GM19238 (cell line): ENCODE results near the gene FECH.
A peak's percentile ranks its signal among the peaks of the same experiment; 100 is the strongest.

Experiments
- DNase-seq: peaks from one replicate; pipeline ENCODE4 v3.0.0; 2011; ENCODE audit warnings: low spot score; ENCODE audit not compliant: insufficient read length

The FECH gene

GRCh38 chr18:57581301-57581934, 5.1 kb downstream of the FECH start:
- peak; percentile 44 for DNase-seq

DNA sequence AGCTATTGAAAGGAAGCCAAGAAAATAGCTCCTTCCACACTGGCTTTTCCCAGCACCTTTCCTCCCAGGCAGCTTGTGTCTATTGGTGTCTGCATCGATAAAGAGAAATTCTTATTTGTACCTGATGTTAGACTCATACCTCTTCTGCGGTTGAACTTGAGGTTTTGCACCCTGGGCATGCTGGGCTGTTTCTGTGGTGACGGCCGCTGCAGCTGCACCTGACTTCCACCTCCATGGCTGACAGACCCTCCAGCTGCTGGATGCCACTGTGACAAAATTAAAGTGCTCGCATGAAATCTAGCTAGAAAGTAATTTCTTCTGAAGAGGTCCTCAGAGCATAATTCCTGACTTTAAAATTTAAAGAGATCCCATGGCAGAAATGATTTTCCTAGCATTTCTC, 6.6 kb downstream of the FECH start:
- DNase-seq: no peak

GRCh38 chr18:57576316-57576715, 10.2 kb downstream of the FECH start:
- no peak for DNase-seq

- no peak for DNase-seq
Observed at GRCh38 chr18:57575542-57575941, 11.0 kb downstream of the FECH start.

GRCh38 chr18:57574866-57575265, 11.6 kb downstream of the FECH start:
- DNase-seq: no peak

- no peak for DNase-seq
Observed at GRCh38 chr18:57570162-57570561, 16.3 kb downstream of the FECH start.

DNA sequence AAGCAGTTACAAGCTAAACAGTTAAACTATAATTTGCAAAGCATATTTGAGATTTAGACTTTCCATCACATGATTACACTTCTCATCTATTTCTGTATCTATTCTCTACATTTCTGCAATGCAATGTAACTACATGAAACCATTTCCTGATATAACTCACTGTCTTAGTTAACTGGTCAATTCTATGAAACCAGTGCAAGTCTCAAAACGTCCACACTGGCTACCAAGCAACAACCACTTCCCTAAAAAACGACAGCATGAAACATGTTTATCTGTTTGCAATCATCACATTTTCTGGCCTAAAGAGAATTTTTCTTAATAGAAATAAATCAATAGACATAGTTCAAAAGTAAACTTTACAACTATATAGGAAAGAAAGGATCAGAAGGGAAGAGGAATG, 17.4 kb downstream of the FECH start:
- DNase-seq: no peak

DNA sequence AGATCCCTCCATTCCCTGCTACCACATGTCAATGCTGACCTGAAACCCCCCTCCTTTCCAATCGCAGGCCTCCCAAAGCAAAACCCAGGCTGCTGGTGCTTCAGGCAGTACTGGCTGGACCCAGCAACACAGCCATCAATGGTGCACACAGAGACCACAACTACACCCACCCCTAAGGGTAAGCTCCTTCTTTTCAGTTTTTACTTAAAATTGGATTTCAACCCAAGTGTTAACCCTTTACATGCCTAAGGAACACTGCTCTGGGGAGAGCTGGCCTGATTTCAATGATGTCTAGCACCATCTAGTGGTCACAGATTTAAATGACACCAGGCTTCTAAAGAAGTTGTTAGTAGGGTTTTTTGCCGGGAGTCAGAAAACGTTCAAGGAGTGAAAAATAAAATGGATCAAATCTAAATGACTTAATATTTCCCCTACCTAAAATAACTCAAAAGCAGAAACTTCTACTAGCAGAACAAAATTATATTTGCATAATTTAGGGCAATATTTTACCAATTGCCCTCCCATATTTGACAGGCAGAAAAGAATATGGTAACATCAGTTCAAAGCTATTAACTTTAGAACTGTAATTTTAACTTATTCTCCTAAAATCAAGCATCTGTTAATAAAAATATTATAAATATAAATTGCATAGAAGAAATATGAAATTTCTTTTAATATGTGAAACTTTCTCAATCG, 24.6 kb downstream of the FECH start:
- no peak for DNase-seq

- DNase-seq: no peak
Observed at GRCh38 chr18:57561261-57561660, 25.2 kb downstream of the FECH start.

DNA sequence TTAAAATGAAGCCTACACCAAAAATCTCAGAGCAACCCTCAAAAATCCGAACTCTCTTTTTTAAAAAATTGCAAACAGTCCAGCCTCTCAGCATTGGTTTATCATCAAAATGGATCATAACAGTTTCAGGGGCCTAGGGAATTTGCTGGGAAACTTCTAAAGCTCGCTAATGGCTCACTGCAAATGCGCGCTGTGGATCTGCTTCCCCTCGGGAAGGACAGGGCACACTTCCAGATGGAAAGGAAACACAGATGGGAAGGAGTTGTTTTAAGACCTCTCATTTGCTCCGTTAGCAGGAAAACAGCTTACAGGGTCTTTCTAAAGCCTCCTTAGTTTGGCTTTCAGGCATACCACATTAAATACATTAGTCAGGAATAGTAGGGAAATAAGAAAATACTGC, 27.2 kb downstream of the FECH start:
- DNase-seq: no peak

DNA sequence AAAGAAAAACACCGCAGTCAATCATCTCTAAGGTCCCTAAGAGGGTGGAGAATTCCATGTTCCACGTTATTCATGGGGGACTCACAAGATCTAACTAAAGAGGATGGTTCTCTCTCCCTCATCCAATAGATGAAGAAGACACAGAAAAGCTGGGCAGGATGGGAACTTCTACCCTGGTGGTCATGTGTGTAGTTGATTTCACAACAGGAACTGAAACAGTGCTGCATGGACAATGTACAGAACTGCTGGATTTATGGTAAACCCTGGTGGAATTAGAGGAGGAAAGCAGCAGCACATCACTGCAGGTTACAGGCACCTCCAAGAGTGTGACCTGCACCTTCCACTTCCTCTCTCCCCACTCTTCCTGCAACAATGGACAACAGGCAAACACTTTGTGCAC, 31.4 kb downstream of the FECH start:
- DNase-seq: no peak

DNA sequence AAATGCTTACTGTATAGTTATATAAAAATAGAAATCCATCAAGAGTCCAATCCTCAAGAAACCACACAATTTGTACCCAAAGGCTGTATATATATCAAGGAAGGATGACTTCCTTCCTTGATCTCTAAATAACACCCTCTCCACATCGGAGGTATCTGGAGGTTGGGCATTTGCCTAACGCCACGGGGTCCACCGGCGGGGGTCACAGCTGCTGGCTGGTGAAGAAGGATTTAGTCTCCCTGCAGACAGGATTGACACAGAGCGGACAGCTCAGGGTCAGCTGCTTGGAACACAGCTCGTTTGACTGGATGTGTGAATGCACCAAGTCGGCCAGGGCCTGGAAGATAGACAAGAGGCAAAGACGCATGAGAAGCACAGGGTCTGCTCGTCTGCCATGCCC, 36.0 kb downstream of the FECH start:
- DNase-seq: no peak

GRCh38 chr18:57547260-57547659, 39.2 kb downstream of the FECH start:
- DNase-seq: no peak

- no peak for DNase-seq
Observed at GRCh38 chr18:57544936-57545660, 41.4 kb downstream of the FECH start.

- no peak for DNase-seq
Observed at GRCh38 chr18:57543560-57543959, 42.9 kb downstream of the FECH start.

- DNase-seq: no peak
Observed at GRCh38 chr18:57542812-57543427, 43.6 kb downstream of the FECH start.

DNA sequence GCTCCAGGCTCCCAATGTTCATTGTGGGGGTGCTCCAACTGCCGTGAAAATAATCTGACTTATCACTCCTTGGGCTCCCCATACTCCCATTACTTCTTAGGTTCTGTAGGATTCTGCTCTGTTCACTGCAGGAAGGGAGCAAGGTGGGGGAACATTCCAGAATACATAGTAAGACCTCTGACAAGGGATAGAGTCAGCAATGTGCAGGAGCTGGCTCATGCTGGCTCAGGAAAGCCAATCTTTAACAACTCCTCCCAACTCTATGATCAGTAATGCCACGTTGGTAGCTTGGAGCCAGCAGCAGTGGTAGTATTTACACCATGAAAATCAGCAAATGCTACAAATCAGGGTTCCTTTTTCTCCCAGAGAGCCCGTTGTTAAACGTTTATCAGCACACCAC, 44.4 kb downstream of the FECH start:
- no peak for DNase-seq

DNA sequence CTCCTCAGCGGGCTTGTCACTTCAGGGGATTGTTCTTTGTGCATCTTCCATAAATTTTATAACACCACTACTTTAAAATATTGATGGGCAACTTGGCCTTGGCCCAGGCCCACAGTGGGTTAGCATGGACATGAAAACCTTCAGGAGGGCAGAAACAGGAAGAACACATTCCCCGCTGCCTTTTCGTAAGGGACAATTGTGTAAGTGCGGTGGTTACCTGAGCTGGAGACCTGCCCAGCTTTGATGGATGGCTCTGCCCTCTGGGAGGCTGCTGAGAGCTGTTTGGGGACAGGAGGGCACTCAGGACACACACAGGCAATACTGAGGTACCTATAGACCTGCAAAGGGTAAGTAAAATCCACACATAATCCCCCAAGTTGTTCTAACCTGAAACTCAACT, 46.8 kb downstream of the FECH start:
- DNase-seq: no peak

DNA sequence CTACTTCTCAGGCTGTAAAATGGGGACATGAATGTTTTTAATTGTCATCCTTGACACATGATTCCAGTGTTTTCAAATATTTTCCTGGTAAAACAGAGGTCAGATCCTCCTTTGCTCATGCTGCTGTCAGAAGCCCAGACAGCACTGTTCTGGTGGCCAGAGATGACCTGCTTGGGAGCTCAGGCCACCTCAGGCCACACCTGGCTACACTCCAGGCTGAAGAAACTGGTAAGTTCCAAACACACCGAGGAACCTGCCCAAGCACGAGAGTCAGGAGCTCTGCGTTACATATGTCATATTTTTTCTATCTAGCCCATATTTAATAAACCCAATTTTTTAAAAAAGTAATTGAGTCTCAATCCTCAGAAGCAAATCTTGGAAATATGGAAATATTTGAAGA, 47.9 kb downstream of the FECH start:
- DNase-seq: no peak

GRCh38 chr18:57534511-57534909, 52.0 kb downstream of the FECH start:
- DNase-seq: no peak

GRCh38 chr18:57533868-57534510, 52.5 kb downstream of the FECH start:
- DNase-seq: no peak
